T-helper 9 cell (primary cell): Measurements from ENCODE around the gene SDK1.

ENCODE experiments used
- DNase-seq: peaks from one replicate; pipeline ENCODE4 v3.0.0-alpha.2; 2020

Gene SDK1

GRCh38 chr7:4123346-4123745 is 822.3 kb downstream of the SDK1 start:
- DNase-seq = no peak

GRCh38 chr7:4123823-4124222 is 822.8 kb downstream of the SDK1 start:
- DNase-seq = no peak

- no peak for DNase-seq
These were observed 823.8 kb downstream of the SDK1 start for GRCh38 chr7:4124556-4125477.

GRCh38 chr7:4127909-4128560 is 827.0 kb downstream of the SDK1 start:
- DNase-seq = no peak

GRCh38 chr7:4129481-4130122 is 828.5 kb downstream of the SDK1 start:
- no peak for DNase-seq

- no peak for DNase-seq
These were observed 830.0 kb downstream of the SDK1 start for GRCh38 chr7:4131063-4131462.

GRCh38 chr7:4132221-4132620 is 831.2 kb downstream of the SDK1 start:
- DNase-seq = no peak

GRCh38 chr7:4133491-4134044 is 832.5 kb downstream of the SDK1 start:
- DNase-seq = no peak

GRCh38 chr7:4134204-4134603 is 833.2 kb downstream of the SDK1 start:
- no peak for DNase-seq

- DNase-seq = no peak
These were observed 833.6 kb downstream of the SDK1 start for GRCh38 chr7:4134631-4135030.

- DNase-seq = no peak
These were observed 834.2 kb downstream of the SDK1 start for GRCh38 chr7:4135301-4135700.

- DNase-seq = no peak
These were observed 835.0 kb downstream of the SDK1 start for GRCh38 chr7:4136036-4136435.

- no peak for DNase-seq
These were observed 835.6 kb downstream of the SDK1 start for GRCh38 chr7:4136501-4137110.

GRCh38 chr7:4137552-4137951 is 836.5 kb downstream of the SDK1 start:
- no peak for DNase-seq

GRCh38 chr7:4138866-4139265 is 837.8 kb downstream of the SDK1 start:
- DNase-seq = no peak

GRCh38 chr7:4139656-4140625 is 838.9 kb downstream of the SDK1 start:
- DNase-seq = no peak

- DNase-seq = no peak
These were observed 839.9 kb downstream of the SDK1 start for GRCh38 chr7:4140933-4141332.

- no peak for DNase-seq
These were observed 842.0 kb downstream of the SDK1 start for GRCh38 chr7:4143006-4143405.

- DNase-seq = no peak
These were observed 842.6 kb downstream of the SDK1 start for GRCh38 chr7:4143511-4144171.

GRCh38 chr7:4144172-4144701 is 843.2 kb downstream of the SDK1 start:
- no peak for DNase-seq
